Neural progenitor cell (in vitro differentiated cells): ENCODE results near the gene ADTRP. TPM values are rescaled to one million over a fixed set of nuclear protein-coding genes. Genes with fewer than 3 reads are reported as not detected.

ENCODE experiments used
- DNase-seq: peaks from one replicate; pipeline ENCODE4 v3.0.0-alpha.2; 2016; ENCODE audit warnings: low spot score
- H2AFZ ChIP-seq: fragments of 200-600 bp; sonication (generic); replicated peaks from 2 replicates; pipeline ENCODE4 v1.6.1; 2016; ENCODE audit warnings: antibody characterized with exemption
- H3F3A ChIP-seq: fragments of 200-600 bp; sonication (generic); 2 replicates; pipeline ENCODE4 v1.6.1; 2016; ENCODE audit warnings: antibody characterized with exemption, low read depth
- H3K27ac ChIP-seq: fragments of 200-600 bp; sonication (generic); 2 replicates; pipeline ENCODE4 v1.5.1; 2016; ENCODE audit warnings: mild to moderate bottlenecking
- H3K27me3 ChIP-seq: fragments of 200-600 bp; sonication (generic); 2 replicates; pipeline ENCODE4 v1.6.1; 2016; ENCODE audit warnings: mild to moderate bottlenecking, moderate library complexity
- H3K36me3 ChIP-seq: fragments of 200-600 bp; sonication (generic); 2 replicates; pipeline ENCODE4 v1.5.1; 2016
- H3K4me1 ChIP-seq: fragments of 200-600 bp; sonication (generic); 2 replicates; pipeline ENCODE4 v1.6.1; 2016; ENCODE audit warnings: mixed run types
- H3K4me2 ChIP-seq: fragments of 200-600 bp; sonication (generic); 2 replicates; pipeline ENCODE4 v1.6.1; 2016
- H3K4me3 ChIP-seq: fragments of 200-600 bp; sonication (generic); 2 replicates; pipeline ENCODE4 v1.5.1; 2016
- H3K79me2 ChIP-seq: fragments of 200-600 bp; sonication (generic); 2 replicates; pipeline ENCODE4 v1.6.1; 2016; ENCODE audit warnings: low read depth
- H3K9ac ChIP-seq: fragments of 200-600 bp; sonication (generic); 2 replicates; pipeline ENCODE4 v1.6.1; 2016
- H3K9me3 ChIP-seq: fragments of 200-600 bp; sonication (generic); 2 replicates; pipeline ENCODE4 v1.5.1; 2016; ENCODE audit warnings: low read depth
- H4K20me1 ChIP-seq: fragments of 200-600 bp; sonication (generic); 2 replicates; pipeline ENCODE4 v1.6.1; 2016; ENCODE audit warnings: low read depth
- H3K27ac Mint-ChIP-seq: 3 replicates; pipeline ENCODE4 v1.8.0; 2021; ENCODE audit warnings: mixed read lengths
- H3K27me3 Mint-ChIP-seq: 2 replicates; pipeline ENCODE4 v1.8.0; 2022; ENCODE audit warnings: low read depth, mild to moderate bottlenecking, inconsistent platforms, moderate library complexity, mixed read lengths; ENCODE audit not compliant: insufficient read depth
- H3K36me3 Mint-ChIP-seq: 3 replicates; pipeline ENCODE4 v1.8.0; 2021; ENCODE audit warnings: mixed read lengths
- H3K4me1 Mint-ChIP-seq: 3 replicates; pipeline ENCODE4 v1.8.0; 2021; ENCODE audit warnings: mixed read lengths
- H3K4me3 Mint-ChIP-seq: 3 replicates; pipeline ENCODE4 v1.8.0; 2021; ENCODE audit warnings: mild to moderate bottlenecking, moderate library complexity, mixed read lengths
- H3K9me3 Mint-ChIP-seq: 3 replicates; pipeline ENCODE4 v1.8.0; 2020; ENCODE audit warnings: mixed read lengths
- EZH2 ChIP-seq: fragments of 200-600 bp; sonication (generic); IDR thresholded peaks from 2 replicates; pipeline ENCODE4 v1.6.1; 2017; ENCODE audit warnings: antibody characterized with exemption, mild to moderate bottlenecking, moderate library complexity
- EZH2phosphoT487 ChIP-seq: fragments of 200-600 bp; sonication (generic); IDR thresholded peaks from 2 replicates; pipeline ENCODE4 v1.6.1; 2017; ENCODE audit warnings: antibody characterized with exemption
- total RNA-seq: library from RNA; depleted of rRNA; stranded (reverse); fragments of >200 nt; gene quantifications from 2 replicates; pipeline ENCODE4 v1.2.3, GENCODE V29; 2015; ENCODE audit warnings: low replicate concordance
- TF ChIP-seq, protein P1 (sequence below): fragments of 200-600 bp; sonication (generic); IDR thresholded peaks from 2 replicates; pipeline ENCODE4 v1.5.1; 2017; ENCODE audit warnings: antibody characterized with exemption, mild to moderate bottlenecking

The ADTRP gene
- total RNA-seq, 1 donor from 2014 or later, result not detected

DNA sequence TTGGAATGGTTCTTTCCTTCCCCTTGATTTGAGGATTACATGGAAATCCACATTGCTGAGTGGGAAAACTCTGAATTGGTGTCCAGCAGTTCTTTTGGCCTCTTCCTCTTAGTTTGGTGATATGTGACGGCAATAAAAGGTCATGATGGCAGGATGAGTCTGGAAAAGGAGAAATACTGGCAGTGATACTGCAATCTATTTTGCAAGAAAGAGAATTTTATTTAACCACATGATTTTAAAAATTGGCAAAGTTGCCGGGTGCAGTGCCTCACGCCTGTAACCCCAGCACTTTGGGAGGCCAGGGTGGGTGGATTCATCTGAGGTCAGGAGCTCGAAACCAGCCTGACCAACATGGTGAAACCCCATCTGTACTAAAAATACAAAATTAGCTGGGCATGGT is 73.1 kb downstream of the ADTRP start:
- no peaks in the 10 kb centered on the region for H3F3A ChIP-seq
- no peaks in the 10 kb centered on the region for H3K27me3 ChIP-seq
- no peak overlapping the region for H2AFZ ChIP-seq
- no peak overlapping the region for H3K4me3 ChIP-seq
- no peaks in the 10 kb centered on the region for H3K79me2 ChIP-seq
- Mint-ChIP-seq H3K4me1 (peaks cover 4% of the 10 kb centered on the region), H3K36me3 (no peaks in the 10 kb centered on the region), H3K4me3 (no peak overlapping the region), H3K27me3 (peaks cover 9% of the 10 kb centered on the region), H3K27ac (no peak overlapping the region), H3K9me3 (no peaks in the 10 kb centered on the region)
- no peaks in the 10 kb centered on the region for H3K9me3 ChIP-seq
- no peaks in the 10 kb centered on the region for H3K4me1 ChIP-seq
- no peak overlapping the region for H3K27ac ChIP-seq
- TF ChIP-seq, protein P1, sequence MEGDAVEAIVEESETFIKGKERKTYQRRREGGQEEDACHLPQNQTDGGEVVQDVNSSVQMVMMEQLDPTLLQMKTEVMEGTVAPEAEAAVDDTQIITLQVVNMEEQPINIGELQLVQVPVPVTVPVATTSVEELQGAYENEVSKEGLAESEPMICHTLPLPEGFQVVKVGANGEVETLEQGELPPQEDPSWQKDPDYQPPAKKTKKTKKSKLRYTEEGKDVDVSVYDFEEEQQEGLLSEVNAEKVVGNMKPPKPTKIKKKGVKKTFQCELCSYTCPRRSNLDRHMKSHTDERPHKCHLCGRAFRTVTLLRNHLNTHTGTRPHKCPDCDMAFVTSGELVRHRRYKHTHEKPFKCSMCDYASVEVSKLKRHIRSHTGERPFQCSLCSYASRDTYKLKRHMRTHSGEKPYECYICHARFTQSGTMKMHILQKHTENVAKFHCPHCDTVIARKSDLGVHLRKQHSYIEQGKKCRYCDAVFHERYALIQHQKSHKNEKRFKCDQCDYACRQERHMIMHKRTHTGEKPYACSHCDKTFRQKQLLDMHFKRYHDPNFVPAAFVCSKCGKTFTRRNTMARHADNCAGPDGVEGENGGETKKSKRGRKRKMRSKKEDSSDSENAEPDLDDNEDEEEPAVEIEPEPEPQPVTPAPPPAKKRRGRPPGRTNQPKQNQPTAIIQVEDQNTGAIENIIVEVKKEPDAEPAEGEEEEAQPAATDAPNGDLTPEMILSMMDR, result no peak
- TF ChIP-seq EZH2 (no peak), EZH2phosphoT487 (no peak)
- H3K36me3 ChIP-seq, result no peaks in the 10 kb centered on the region
- H3K9ac ChIP-seq, result no peak overlapping the region
- DNase-seq, result no peak
- no peaks in the 10 kb centered on the region for H4K20me1 ChIP-seq
- H3K4me2 ChIP-seq, result no peak overlapping the region

DNA sequence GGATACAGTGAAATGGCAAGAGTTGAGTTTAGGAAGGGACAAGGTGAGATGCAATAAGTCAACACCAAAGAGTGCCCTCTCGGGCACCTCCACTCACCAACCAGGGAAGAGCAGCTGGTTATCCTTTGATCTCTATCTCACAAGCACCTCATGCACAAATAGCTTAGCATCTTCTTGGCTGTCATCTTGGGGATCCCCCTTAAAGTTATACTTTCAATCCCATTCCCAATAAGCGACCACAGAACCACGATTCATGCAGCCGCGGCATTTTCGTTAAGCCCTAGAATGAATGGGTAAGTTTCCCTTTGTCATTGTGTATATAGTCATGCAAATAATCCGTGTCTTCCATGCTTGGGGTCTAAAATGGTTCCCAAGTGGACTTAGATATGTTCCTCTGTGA is 73.5 kb downstream of the ADTRP start:
- TF ChIP-seq EZH2 (no peak), EZH2phosphoT487 (no peak)
- TF ChIP-seq, protein P1, result no peak
- Histone ChIP-seq H3F3A (no peaks in the 10 kb centered on the region), H2AFZ (no peak overlapping the region), H3K4me2 (no peak overlapping the region), H4K20me1 (no peaks in the 10 kb centered on the region), H3K9me3 (no peaks in the 10 kb centered on the region), H3K4me1 (no peaks in the 10 kb centered on the region), H3K4me3 (no peak overlapping the region), H3K36me3 (no peaks in the 10 kb centered on the region), H3K9ac (no peak overlapping the region), H3K79me2 (no peaks in the 10 kb centered on the region), H3K27ac (no peak overlapping the region), H3K27me3 (no peaks in the 10 kb centered on the region)
- no peak for DNase-seq
- Mint-ChIP-seq H3K27me3 (peaks cover 9% of the 10 kb centered on the region), H3K9me3 (no peaks in the 10 kb centered on the region), H3K4me3 (no peak overlapping the region), H3K4me1 (peaks cover under 1% of the 10 kb centered on the region), H3K27ac (no peak overlapping the region), H3K36me3 (no peaks in the 10 kb centered on the region)

DNA sequence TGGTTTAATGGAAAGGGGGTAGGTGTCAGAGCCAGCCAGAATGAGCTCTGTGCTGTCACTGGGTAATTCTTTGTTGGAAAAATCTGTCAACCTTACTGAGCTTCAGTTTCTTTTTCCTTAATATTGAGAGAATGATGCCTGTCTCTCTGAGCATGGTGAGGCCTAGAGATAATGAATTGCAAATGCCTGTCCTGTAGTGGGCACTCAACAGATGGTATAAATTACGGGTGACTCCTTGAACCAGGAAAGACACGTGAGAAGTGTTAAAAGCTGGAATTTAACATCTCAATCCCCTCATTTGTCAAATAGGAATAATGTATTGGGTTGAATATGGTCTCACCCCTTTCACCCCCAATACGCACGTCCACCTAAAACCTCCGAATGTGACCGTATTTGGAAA is 74.9 kb downstream of the ADTRP start:
- H3K27ac Mint-ChIP-seq, result peak overlapping the region; percentile 58
- no peaks in the 10 kb centered on the region for H3K27me3 ChIP-seq
- H3K27ac ChIP-seq, result no peak overlapping the region
- H4K20me1 ChIP-seq, result no peaks in the 10 kb centered on the region
- H3K4me1 ChIP-seq, result no peaks in the 10 kb centered on the region
- no peak overlapping the region for H3K4me3 Mint-ChIP-seq
- no peak for DNase-seq
- H3K4me3 ChIP-seq, result no peak overlapping the region
- no peaks in the 10 kb centered on the region for H3K9me3 Mint-ChIP-seq
- H3K36me3 ChIP-seq, result no peaks in the 10 kb centered on the region
- H3F3A ChIP-seq, result no peaks in the 10 kb centered on the region
- H3K4me2 ChIP-seq, result no peak overlapping the region
- TF ChIP-seq EZH2 (no peak), EZH2phosphoT487 (no peak)
- TF ChIP-seq, protein P1, result no peak
- H3K4me1 Mint-ChIP-seq, result no peaks in the 10 kb centered on the region
- H3K27me3 Mint-ChIP-seq, result peaks cover 9% of the 10 kb centered on the region
- H3K9me3 ChIP-seq, result no peaks in the 10 kb centered on the region
- no peaks in the 10 kb centered on the region for H3K36me3 Mint-ChIP-seq
- H3K79me2 ChIP-seq, result no peaks in the 10 kb centered on the region
- H3K9ac ChIP-seq, result no peak overlapping the region
- no peak overlapping the region for H2AFZ ChIP-seq
